IMR-90 (cell line): ENCODE results near the gene SYPL1. TPM values are rescaled to one million over a fixed set of nuclear protein-coding genes. Genes with fewer than 3 reads are reported as not detected.

Source experiments
- ATAC-seq: fragments of 200-7000 bp; cut with Tn5 transposase; 2 replicates; pipeline ENCODE4 v1.9.1; 2020; ENCODE audit warnings: low read depth, mild to moderate bottlenecking, moderate library complexity
- BruUV-seq: library from RNA; stranded (reverse); fragments of 400-500 nt; replicated peaks from 2 replicates; lab custom pipeline; 2021; lab: Mats Ljungman, UMichigan
- CTCF ChIA-PET: fragments of 300-600 bp; formaldehyde crosslinking; extraction: SDS; loops from one replicate; lab custom pipeline; 2021; ENCODE audit warnings: antibody characterized with exemption; lab: Yijun Ruan, JAX
- POLR2A ChIA-PET: fragments of 300-600 bp; sonication (Branson Sonifier 250); formaldehyde crosslinking; loops from one replicate; lab custom pipeline; 2022; ENCODE audit warnings: antibody characterized with exemption; ENCODE audit not compliant: unreplicated experiment; lab: Charles Lee
- DNase-seq: peaks from one replicate; pipeline ENCODE4 v3.0.0; 2013
- H2AFZ ChIP-seq: replicated peaks from 2 replicates; pipeline ENCODE3; 2013; ENCODE audit warnings: low read length, mild to moderate bottlenecking; ENCODE audit not compliant: poor library complexity
- H2AK5ac ChIP-seq: 2 replicates; pipeline ENCODE4 v1.6.1; 2013; ENCODE audit warnings: low read depth, low read length, inconsistent platforms
- H2AK9ac ChIP-seq: replicated peaks from 2 replicates; pipeline ENCODE3; 2013; ENCODE audit warnings: mild to moderate bottlenecking, low read depth, low read length, moderate library complexity; ENCODE audit not compliant: poor library complexity
- H2BK120ac ChIP-seq: 2 replicates; pipeline ENCODE4 v1.6.1; 2013; ENCODE audit warnings: low read depth, low read length, inconsistent platforms
- H2BK15ac ChIP-seq: 3 replicates; pipeline ENCODE4 v1.6.1; 2013; ENCODE audit warnings: low read depth, low read length, inconsistent platforms
- H2BK20ac ChIP-seq: 2 replicates; pipeline ENCODE4 v1.6.1; 2013; ENCODE audit warnings: low read depth, mild to moderate bottlenecking, inconsistent platforms, low read length, moderate library complexity
- H2BK5ac ChIP-seq: 2 replicates; pipeline ENCODE4 v1.6.1; 2013; ENCODE audit warnings: mild to moderate bottlenecking, low read depth, low read length, inconsistent platforms; ENCODE audit not compliant: poor library complexity, severe bottlenecking
- H3K14ac ChIP-seq: replicated peaks from 2 replicates; pipeline ENCODE4 v1.6.1; 2013; ENCODE audit warnings: low read depth, low read length, inconsistent platforms
- H3K18ac ChIP-seq: 2 replicates; pipeline ENCODE4 v1.6.1; 2013; ENCODE audit warnings: low read depth, low read length, control low read depth
- H3K23ac ChIP-seq: 2 replicates; pipeline ENCODE4 v1.6.1; 2013; ENCODE audit warnings: low read depth, low read length, inconsistent platforms
- H3K27ac ChIP-seq: 2 replicates; pipeline ENCODE4 v1.5.1; 2013; ENCODE audit warnings: mild to moderate bottlenecking, control low read depth, low read length; ENCODE audit not compliant: insufficient read depth
- H3K27me3 ChIP-seq: 2 replicates; pipeline ENCODE4 v1.6.1; 2013; ENCODE audit warnings: low read length; ENCODE audit not compliant: control insufficient read depth, insufficient read depth
- H3K36me3 ChIP-seq: 2 replicates; pipeline ENCODE4 v1.6.1; 2013; ENCODE audit warnings: low read length, mixed read lengths; ENCODE audit not compliant: control insufficient read depth, insufficient read depth
- H3K4ac ChIP-seq: 2 replicates; pipeline ENCODE4 v1.6.1; 2013; ENCODE audit warnings: low read depth, low read length, inconsistent platforms
- H3K4me1 ChIP-seq: 2 replicates; pipeline ENCODE4 v1.6.1; 2013; ENCODE audit warnings: low read length, mixed read lengths; ENCODE audit not compliant: control insufficient read depth, insufficient read depth
- H3K4me2 ChIP-seq: 2 replicates; pipeline ENCODE4 v1.6.1; 2013; ENCODE audit warnings: low read depth, mild to moderate bottlenecking, control low read depth, low read length, moderate library complexity
- H3K4me3 ChIP-seq: 2 replicates; pipeline ENCODE4 v1.5.1; 2013; ENCODE audit warnings: low read depth, mild to moderate bottlenecking, control low read depth, low read length, moderate library complexity; ENCODE audit not compliant: insufficient read depth
- H3K56ac ChIP-seq: 2 replicates; pipeline ENCODE4 v1.6.1; 2013; ENCODE audit warnings: low read length, inconsistent platforms; ENCODE audit not compliant: insufficient read depth; ENCODE audit errors: extremely low read depth
- H3K79me1 ChIP-seq, 2 experiments: 2 replicates each; pipeline ENCODE4 v1.6.1; 2013; ENCODE audit warnings: low read length in 2 of 2, inconsistent platforms in 1 of 2, low read depth in 1 of 2
- H3K9ac ChIP-seq: 2 replicates; pipeline ENCODE4 v1.6.1; 2013; ENCODE audit warnings: low read depth, low read length, control low read depth
- H3K9me1 ChIP-seq: 2 replicates; pipeline ENCODE4 v1.6.1; 2013; ENCODE audit warnings: low read length, inconsistent platforms; ENCODE audit not compliant: insufficient read depth
- H3K9me3 ChIP-seq: 2 replicates; pipeline ENCODE4 v1.6.1; 2013; ENCODE audit warnings: low read length; ENCODE audit not compliant: control insufficient read depth, insufficient read depth
- H4K20me1 ChIP-seq: 2 replicates; pipeline ENCODE4 v1.6.1; 2013; ENCODE audit warnings: low read length, inconsistent platforms; ENCODE audit not compliant: insufficient read depth
- H4K5ac ChIP-seq: 2 replicates; pipeline ENCODE4 v1.6.1; 2013; ENCODE audit warnings: mild to moderate bottlenecking, low read depth, low read length, control low read depth
- H4K8ac ChIP-seq, 2 experiments: 2 replicates each; pipeline ENCODE4 v1.6.1; 2013; ENCODE audit warnings: low read depth in 2 of 2, low read length in 2 of 2, control low read depth in 1 of 2, inconsistent platforms in 1 of 2
- H4K91ac ChIP-seq: 2 replicates; pipeline ENCODE4 v1.6.1; 2013; ENCODE audit warnings: low read depth, low read length, inconsistent platforms; ENCODE audit not compliant: insufficient read depth
- CEBPB ChIP-seq: IDR thresholded peaks from 2 replicates; pipeline ENCODE4 v1.6.1; 2012; ENCODE audit warnings: low read depth, low read length, improper control_type of control experiment
- MAFK ChIP-seq: IDR thresholded peaks from 2 replicates; pipeline ENCODE4 v1.6.1; 2012; ENCODE audit warnings: low read depth, low read length, improper control_type of control experiment
- POLR2A ChIP-seq: IDR thresholded peaks from 2 replicates; pipeline ENCODE4 v1.6.1; 2012; ENCODE audit warnings: mild to moderate bottlenecking, low read depth, low read length
- RFX5 ChIP-seq: IDR thresholded peaks from 2 replicates; pipeline ENCODE4 v1.8.0; 2012; ENCODE audit warnings: low read depth, mild to moderate bottlenecking, low read length, moderate library complexity
- USF2 ChIP-seq: fragments of 150-350 bp; IDR thresholded peaks from 2 replicates; pipeline ENCODE4 v1.6.1; 2017; ENCODE audit warnings: mild to moderate bottlenecking, antibody characterized with exemption, low read length, low read depth
- WGBS, 2 experiments: methylation state at CpG; one replicate each; pipeline versions ENCODE4 v1.1.5 to v1.1.7; 2013; ENCODE audit warnings: missing lambda C conversion rate in 2 of 2; ENCODE audit not compliant: insufficient read length in 1 of 2; ENCODE audit errors: extremely low coverage in 2 of 2; 5-methylcytosine and 5-hydroxymethylcytosine counted together
- dilution Hi-C: fragments of 300-500 bp; cut with HindIII; formaldehyde crosslinking; loops from one replicate; pipeline ENCODE4 v1.14.3; 2018; ENCODE audit warnings: low sequenced_read_pairs; ENCODE audit not compliant: unreplicated experiment
- in situ Hi-C: fragments of 300-500 bp; cut with MboI; formaldehyde crosslinking; loops from 3 replicates; pipeline ENCODE4 v1.14.3; 2019; ENCODE audit warnings: low sequenced_read_pairs, inconsistent platforms, mixed read lengths
- intact Hi-C: fragments of 100-400 bp; cut with micrococcal nuclease; formaldehyde crosslinking; loops from 2 replicates; pipeline ENCODE4 v1.10.0; 2022
- polyA plus RNA-seq, 3 experiments: library from polyadenylated mRNA; depleted of rRNA; stranded (reverse); fragments of >200 nt; gene quantifications; 2 replicates each; pipeline ENCODE4 v1.2.3, GENCODE V29; 2012; ENCODE audit warnings: low replicate concordance in 1 of 3
- total RNA-seq: library from RNA; depleted of rRNA; stranded (reverse); fragments of >200 nt; gene quantifications from 2 replicates; pipeline ENCODE4 v1.2.3, GENCODE V29; 2012

Gene SYPL1
- total and polyA plus RNA-seq, 2 of the 4 experiments (the other 2 are of a cell fraction) = 19.0 to 45.0 TPM

GRCh38 chr7:106086062-106086461, 26.1 kb downstream of the SYPL1 start:
- Histone ChIP-seq H4K5ac (no peak overlapping the region), H4K8ac (no peak overlapping the region), H2AK5ac (no peak overlapping the region), H3K4me3 (no peak overlapping the region), H2BK5ac (no peak overlapping the region), H3K27ac (no peak overlapping the region), H3K9me1 (no peaks in the 10 kb centered on the region), H3K4me1 (no peaks in the 10 kb centered on the region), H3K18ac (no peak overlapping the region), H4K20me1 (no peaks in the 10 kb centered on the region), H3K9ac (no peak overlapping the region), H3K14ac (no peak overlapping the region), H2BK120ac (no peak overlapping the region), H3K79me1 (no peaks in the 10 kb centered on the region), H3K27me3 (no peaks in the 10 kb centered on the region), H2BK15ac (no peak overlapping the region), H2AFZ (no peak overlapping the region), H3K4me2 (no peak overlapping the region), H3K9me3 (no peaks in the 10 kb centered on the region), H2BK20ac (no peak overlapping the region), H3K23ac (no peak overlapping the region), H3K36me3 (peaks cover 3% of the 10 kb centered on the region), H3K4ac (no peak overlapping the region), H2AK9ac (no peak overlapping the region), H3K56ac (no peak overlapping the region), H4K91ac (no peak overlapping the region)
- DNase-seq (no peak), ATAC-seq (no peak)
- WGBS, 2 experiments = no CpG with 5 or more reads among the region's 4 CpGs
- BruUV-seq = no TSS peak
- dilution Hi-C loops = no loop called here
- in situ Hi-C loops = no loop called here
- ChIA-PET CTCF (interaction anchor here (0.6 to 0.7 kb wide), 2 partner anchors 8 to 313 kb away, joined by 3 read pairs; no protein-coding TSS in a partner anchor), POLR2A (no interaction called here)
- TF ChIP-seq MAFK = no peak
- no peak for TF ChIP-seq USF2
- no peak for TF ChIP-seq CEBPB
- TF ChIP-seq POLR2A = no peak
- TF ChIP-seq RFX5 = no peak
- intact Hi-C loops = no loop called here
